Ishikawa (cell line): Measurements from ENCODE around the gene NEDD4L.

Experiments used
- CEBPB ChIP-seq: IDR thresholded peaks from 2 replicates; pipeline ENCODE4 v1.6.1; 2012
- CREB1 ChIP-seq: IDR thresholded peaks from 2 replicates; pipeline ENCODE4 v1.6.1; 2012; ENCODE audit warnings: low read depth
- EGR1 ChIP-seq: IDR thresholded peaks from 2 replicates; pipeline ENCODE4 v1.6.1; 2012
- EP300 ChIP-seq: IDR thresholded peaks from 2 replicates; pipeline ENCODE4 v1.6.1; 2012; ENCODE audit warnings: borderline replicate concordance
- FOXM1 ChIP-seq: IDR thresholded peaks from 2 replicates; pipeline ENCODE4 v1.6.1; 2012; ENCODE audit warnings: low read depth, borderline replicate concordance
- NFIC ChIP-seq: IDR thresholded peaks from 2 replicates; pipeline ENCODE4 v1.6.1; 2012
- RAD21 ChIP-seq: IDR thresholded peaks from 2 replicates; pipeline ENCODE4 v1.6.1; 2012; ENCODE audit warnings: low read depth
- TAF1 ChIP-seq: IDR thresholded peaks from 2 replicates; pipeline ENCODE4 v1.6.1; 2012; ENCODE audit warnings: low read depth, mild to moderate bottlenecking
- TCF12 ChIP-seq: IDR thresholded peaks from 2 replicates; pipeline ENCODE4 v1.6.1; 2012; ENCODE audit warnings: low read depth
- TEAD4 ChIP-seq: IDR thresholded peaks from 2 replicates; pipeline ENCODE4 v1.6.1; 2012
- YY1 ChIP-seq: IDR thresholded peaks from 2 replicates; pipeline ENCODE4 v1.6.1; 2012; ENCODE audit warnings: low read depth
- ZBTB7A ChIP-seq: IDR thresholded peaks from 2 replicates; pipeline ENCODE4 v1.6.1; 2012; ENCODE audit warnings: low read depth
- TF ChIP-seq, protein P1 (sequence below): IDR thresholded peaks from 2 replicates; pipeline ENCODE4 v1.6.1; 2012; ENCODE audit warnings: low read depth, mild to moderate bottlenecking
- TF ChIP-seq, protein P2 (sequence below): IDR thresholded peaks from 2 replicates; pipeline ENCODE4 v1.6.1; 2012

DNA sequence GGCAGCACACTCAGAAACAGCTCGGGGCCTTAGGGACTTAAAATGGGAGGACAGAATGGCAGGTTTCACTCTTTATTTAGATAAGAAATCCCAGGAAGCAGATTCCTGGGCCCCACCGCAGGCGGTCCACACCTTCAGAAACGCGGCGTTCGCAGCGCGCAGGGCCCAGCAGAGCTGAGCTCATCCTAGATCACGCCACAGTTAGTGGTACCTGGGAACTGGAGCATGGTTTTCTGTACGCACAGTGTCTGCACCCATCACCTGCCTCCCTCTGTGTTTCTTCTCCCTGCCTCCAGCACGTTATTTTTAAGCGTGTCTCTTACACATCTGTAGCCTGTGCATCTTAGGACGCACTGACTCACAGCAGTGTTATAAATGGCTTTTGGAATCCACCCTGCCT is 342.8 kb downstream of the NEDD4L start:
- TF ChIP-seq YY1 (no peak), TAF1 (no peak), NFIC (no peak), EGR1 (no peak), EP300 (no peak), RAD21 (no peak), CREB1 (no peak), FOXM1 (no peak), ZBTB7A (no peak), CEBPB (no peak), TCF12 (no peak), TEAD4 (no peak)
- TF ChIP-seq, protein P1, sequence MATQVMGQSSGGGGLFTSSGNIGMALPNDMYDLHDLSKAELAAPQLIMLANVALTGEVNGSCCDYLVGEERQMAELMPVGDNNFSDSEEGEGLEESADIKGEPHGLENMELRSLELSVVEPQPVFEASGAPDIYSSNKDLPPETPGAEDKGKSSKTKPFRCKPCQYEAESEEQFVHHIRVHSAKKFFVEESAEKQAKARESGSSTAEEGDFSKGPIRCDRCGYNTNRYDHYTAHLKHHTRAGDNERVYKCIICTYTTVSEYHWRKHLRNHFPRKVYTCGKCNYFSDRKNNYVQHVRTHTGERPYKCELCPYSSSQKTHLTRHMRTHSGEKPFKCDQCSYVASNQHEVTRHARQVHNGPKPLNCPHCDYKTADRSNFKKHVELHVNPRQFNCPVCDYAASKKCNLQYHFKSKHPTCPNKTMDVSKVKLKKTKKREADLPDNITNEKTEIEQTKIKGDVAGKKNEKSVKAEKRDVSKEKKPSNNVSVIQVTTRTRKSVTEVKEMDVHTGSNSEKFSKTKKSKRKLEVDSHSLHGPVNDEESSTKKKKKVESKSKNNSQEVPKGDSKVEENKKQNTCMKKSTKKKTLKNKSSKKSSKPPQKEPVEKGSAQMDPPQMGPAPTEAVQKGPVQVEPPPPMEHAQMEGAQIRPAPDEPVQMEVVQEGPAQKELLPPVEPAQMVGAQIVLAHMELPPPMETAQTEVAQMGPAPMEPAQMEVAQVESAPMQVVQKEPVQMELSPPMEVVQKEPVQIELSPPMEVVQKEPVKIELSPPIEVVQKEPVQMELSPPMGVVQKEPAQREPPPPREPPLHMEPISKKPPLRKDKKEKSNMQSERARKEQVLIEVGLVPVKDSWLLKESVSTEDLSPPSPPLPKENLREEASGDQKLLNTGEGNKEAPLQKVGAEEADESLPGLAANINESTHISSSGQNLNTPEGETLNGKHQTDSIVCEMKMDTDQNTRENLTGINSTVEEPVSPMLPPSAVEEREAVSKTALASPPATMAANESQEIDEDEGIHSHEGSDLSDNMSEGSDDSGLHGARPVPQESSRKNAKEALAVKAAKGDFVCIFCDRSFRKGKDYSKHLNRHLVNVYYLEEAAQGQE, result no peak
- TF ChIP-seq, protein P2, sequence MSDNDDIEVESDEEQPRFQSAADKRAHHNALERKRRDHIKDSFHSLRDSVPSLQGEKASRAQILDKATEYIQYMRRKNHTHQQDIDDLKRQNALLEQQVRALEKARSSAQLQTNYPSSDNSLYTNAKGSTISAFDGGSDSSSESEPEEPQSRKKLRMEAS, result no peak
